ENCODE results near the gene LARGE1.

Gene LARGE1

GRCh38 chr22:33535937-33536875 is 384.1 kb downstream of the LARGE1 start:
- Histone ChIP-seq H3K27ac (ENCODE audit: low read depth, low read length) (no peak overlapping the region), H3K27me3 (ENCODE audit: control insufficient read depth in 1 of 2, insufficient read depth in 2 of 2, low read length in 2 of 2) (no peaks in the 10 kb centered on the region), H3K4me3 (ENCODE audit: low read depth in 1 of 2, low read length in 2 of 2) (no peak overlapping the region), H3K36me3 (ENCODE audit: control insufficient read depth in 1 of 2, insufficient read depth in 2 of 2, low read length in 2 of 2) (no peaks in the 10 kb centered on the region), H3K4me1 (ENCODE audit: control insufficient read depth in 1 of 2, insufficient read depth in 2 of 2, low read length in 2 of 2) (peaks cover 6 to 13% of the 10 kb centered on the region in 2 donors), H3K9ac (ENCODE audit: low read depth in 1 of 2, low read length in 2 of 2) (no peak overlapping the region), H3K9me3 (ENCODE audit: control insufficient read depth in 1 of 2, low read length in 2 of 2) (no peaks in the 10 kb centered on the region)

DNA sequence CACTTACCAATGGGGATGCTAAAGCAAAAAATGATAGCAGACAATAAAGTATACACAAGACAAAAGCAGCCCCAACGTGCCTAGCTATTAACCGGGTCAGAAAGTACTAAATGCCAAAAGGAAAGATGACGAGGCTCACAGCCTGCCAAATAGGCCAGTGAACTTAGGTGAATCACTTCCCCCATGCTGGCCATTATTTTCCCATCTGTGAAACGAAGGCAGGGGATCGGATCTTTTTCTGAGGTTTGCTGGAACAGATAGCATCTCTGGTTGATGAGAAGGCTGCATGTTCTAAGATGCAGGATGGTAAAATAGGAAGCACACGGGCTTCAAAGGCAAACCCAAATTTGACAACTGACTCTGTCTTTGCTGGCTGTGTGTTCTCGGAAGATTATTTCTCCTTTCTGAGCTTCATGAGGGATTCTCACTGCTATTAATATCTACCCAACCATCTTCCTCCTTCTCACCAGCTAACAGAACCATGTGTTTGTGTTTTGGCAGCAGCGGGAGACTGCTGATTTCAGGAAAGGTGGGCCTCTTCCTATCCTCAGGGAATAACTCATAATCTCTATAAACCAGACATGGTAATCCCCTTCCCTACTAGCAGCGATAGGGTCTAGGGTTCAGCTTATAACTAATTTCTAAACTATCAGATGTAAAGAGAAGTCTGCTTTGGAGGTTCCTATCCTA is 390.7 kb downstream of the LARGE1 start:
- H3K4me3 ChIP-seq (ENCODE audit: low read depth in 1 of 2, low read length in 2 of 2) = no peak overlapping the region
- H3K36me3 ChIP-seq (ENCODE audit: control insufficient read depth in 1 of 2, insufficient read depth in 2 of 2, low read length in 2 of 2) = no peaks in the 10 kb centered on the region
- H3K9me3 ChIP-seq (ENCODE audit: control insufficient read depth in 1 of 2, low read length in 2 of 2) = no peaks in the 10 kb centered on the region
- no peaks in the 10 kb centered on the region for H3K27me3 ChIP-seq (ENCODE audit: control insufficient read depth in 1 of 2, insufficient read depth in 2 of 2, low read length in 2 of 2)
- no peaks in the 10 kb centered on the region for H3K4me1 ChIP-seq (ENCODE audit: control insufficient read depth in 1 of 2, insufficient read depth in 2 of 2, low read length in 2 of 2)
- no peak overlapping the region for H3K9ac ChIP-seq (ENCODE audit: low read depth in 1 of 2, low read length in 2 of 2)
- H3K27ac ChIP-seq (ENCODE audit: low read depth, low read length) = no peak overlapping the region

- Histone ChIP-seq H3K4me1 (ENCODE audit: control insufficient read depth in 1 of 2, insufficient read depth in 2 of 2, low read length in 2 of 2) (no peaks in the 10 kb centered on the region), H3K27ac (ENCODE audit: low read depth, low read length) (no peak overlapping the region), H3K27me3 (ENCODE audit: control insufficient read depth in 1 of 2, insufficient read depth in 2 of 2, low read length in 2 of 2) (no peaks in the 10 kb centered on the region), H3K9ac (ENCODE audit: low read depth in 1 of 2, low read length in 2 of 2) (no peak overlapping the region), H3K36me3 (ENCODE audit: control insufficient read depth in 1 of 2, insufficient read depth in 2 of 2, low read length in 2 of 2) (no peaks in the 10 kb centered on the region), H3K4me3 (ENCODE audit: low read depth in 1 of 2, low read length in 2 of 2) (no peak overlapping the region), H3K9me3 (ENCODE audit: control insufficient read depth in 1 of 2, low read length in 2 of 2) (no peaks in the 10 kb centered on the region)
Measured at GRCh38 chr22:33528183-33528582, 392.1 kb downstream of the LARGE1 start.

DNA sequence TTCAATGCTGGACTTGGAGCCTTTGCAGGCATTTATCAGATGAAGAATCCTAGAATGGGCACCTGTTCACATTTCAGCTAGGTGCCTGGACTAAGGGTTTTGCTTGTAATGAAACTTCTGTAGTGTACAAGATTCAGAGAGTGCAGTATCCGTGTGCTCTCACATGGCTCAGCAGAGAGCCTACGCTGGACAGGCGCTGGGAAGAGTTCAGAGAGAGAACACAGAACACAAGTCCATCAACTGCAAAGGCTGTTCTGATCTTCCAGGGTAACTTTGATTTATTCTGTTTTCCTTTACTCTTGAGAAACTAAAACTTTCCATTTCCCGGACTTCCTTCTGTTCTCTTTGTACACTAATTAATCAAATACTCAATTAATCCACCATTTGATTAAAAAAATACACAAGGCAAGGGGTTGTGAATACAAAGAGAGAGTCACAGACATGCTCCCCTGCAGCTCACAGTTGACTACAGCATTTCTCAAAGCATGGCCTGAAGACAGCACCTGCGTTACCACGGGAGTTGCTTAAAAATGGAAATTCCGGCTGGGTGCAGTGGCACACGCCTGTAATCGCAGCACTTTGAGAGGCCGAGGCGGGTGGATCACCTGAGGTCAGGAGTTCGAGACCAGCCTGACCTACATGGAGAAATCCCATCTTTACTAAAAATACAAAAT is 393.7 kb downstream of the LARGE1 start:
- Histone ChIP-seq H3K4me1 (ENCODE audit: control insufficient read depth in 1 of 2, insufficient read depth in 2 of 2, low read length in 2 of 2) (no peaks in the 10 kb centered on the region), H3K9me3 (ENCODE audit: control insufficient read depth in 1 of 2, low read length in 2 of 2) (no peaks in the 10 kb centered on the region), H3K36me3 (ENCODE audit: control insufficient read depth in 1 of 2, insufficient read depth in 2 of 2, low read length in 2 of 2) (no peaks in the 10 kb centered on the region), H3K9ac (ENCODE audit: low read depth in 1 of 2, low read length in 2 of 2) (no peak overlapping the region), H3K27me3 (ENCODE audit: control insufficient read depth in 1 of 2, insufficient read depth in 2 of 2, low read length in 2 of 2) (no peaks in the 10 kb centered on the region), H3K4me3 (ENCODE audit: low read depth in 1 of 2, low read length in 2 of 2) (no peak overlapping the region), H3K27ac (ENCODE audit: low read depth, low read length) (no peak overlapping the region)

DNA sequence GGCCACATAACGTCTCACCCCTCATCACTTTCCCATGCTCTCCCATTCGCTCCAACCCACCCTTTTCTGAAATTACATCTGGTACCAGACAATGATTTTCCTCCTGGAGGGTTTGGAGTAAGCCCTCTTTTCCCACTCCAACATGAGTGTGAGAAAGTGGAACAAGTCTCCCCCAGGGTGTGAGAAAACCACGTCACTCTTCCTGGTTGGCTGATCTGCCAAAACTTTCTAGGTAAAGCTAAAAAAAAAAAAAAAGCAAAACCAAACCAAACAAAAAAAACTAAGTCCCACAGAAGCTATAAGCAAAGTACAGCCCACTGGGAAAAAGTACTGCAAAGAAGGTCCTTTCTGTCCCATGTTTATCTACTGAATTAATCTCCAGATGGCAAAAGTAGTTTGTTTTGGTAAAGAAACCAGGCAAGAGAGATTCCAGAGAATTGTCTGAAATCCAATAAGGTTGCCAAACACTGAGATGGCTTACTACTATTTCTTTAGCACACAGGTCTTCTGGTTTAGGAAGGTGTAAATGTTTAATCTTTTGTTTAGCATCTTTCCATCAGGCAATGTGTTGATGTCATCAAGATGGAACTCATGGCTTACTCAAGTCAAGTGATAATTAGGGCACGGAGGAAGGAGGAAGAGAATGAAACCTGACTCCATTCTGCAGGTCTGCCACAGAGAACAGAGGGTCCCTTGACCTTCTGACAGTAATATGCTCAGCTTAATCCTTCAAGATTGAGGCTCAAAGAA is 395.6 kb downstream of the LARGE1 start:
- H3K4me1 ChIP-seq (ENCODE audit: control insufficient read depth in 1 of 2, insufficient read depth in 2 of 2, low read length in 2 of 2) = no peaks in the 10 kb centered on the region
- no peaks in the 10 kb centered on the region for H3K36me3 ChIP-seq (ENCODE audit: control insufficient read depth in 1 of 2, insufficient read depth in 2 of 2, low read length in 2 of 2)
- no peak overlapping the region for H3K9ac ChIP-seq (ENCODE audit: low read depth in 1 of 2, low read length in 2 of 2)
- H3K27ac ChIP-seq (ENCODE audit: low read depth, low read length) = no peak overlapping the region
- H3K27me3 ChIP-seq (ENCODE audit: control insufficient read depth in 1 of 2, insufficient read depth in 2 of 2, low read length in 2 of 2) = no peaks in the 10 kb centered on the region
- peaks cover 0 to 5% of the 10 kb centered on the region in 2 donors for H3K9me3 ChIP-seq (ENCODE audit: control insufficient read depth in 1 of 2, low read length in 2 of 2)
- H3K4me3 ChIP-seq (ENCODE audit: low read depth in 1 of 2, low read length in 2 of 2) = no peak overlapping the region

DNA sequence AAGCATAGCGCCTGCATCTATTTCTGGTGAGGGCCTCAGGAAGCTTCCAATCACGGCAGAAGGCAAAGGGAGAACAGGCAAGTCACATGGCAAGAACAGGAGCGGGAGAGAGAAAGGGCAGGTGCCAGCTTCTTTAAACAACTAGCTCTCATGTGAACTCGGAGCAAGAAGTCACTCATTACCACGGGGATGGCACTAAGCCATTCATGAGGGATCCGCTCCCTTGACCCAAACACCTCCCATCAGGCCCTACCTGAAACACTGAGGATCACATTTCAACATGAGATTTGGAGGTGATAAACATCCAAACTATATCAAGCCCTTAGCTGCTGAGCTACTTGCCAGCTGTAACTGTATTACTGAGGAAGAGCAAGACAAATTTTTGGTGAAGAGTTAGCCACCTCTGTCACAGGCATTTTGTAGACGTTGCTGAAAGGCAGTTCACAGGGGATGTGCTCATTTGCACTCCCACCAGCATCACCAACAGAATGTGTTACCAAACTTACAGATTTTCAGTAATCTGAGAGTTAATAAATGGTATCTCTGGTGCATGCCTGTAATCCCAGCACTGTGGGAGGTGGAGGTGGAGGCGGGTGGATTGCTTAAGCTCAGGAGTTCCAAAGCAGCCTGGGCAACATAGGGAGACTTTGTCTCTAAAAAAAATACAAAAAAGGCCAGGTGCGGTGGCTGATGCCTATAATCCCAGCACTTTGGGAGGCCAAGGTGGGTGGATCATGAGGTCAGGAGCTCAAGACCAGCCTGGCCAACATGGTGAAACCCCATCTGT is 398.2 kb downstream of the LARGE1 start:
- no peaks in the 10 kb centered on the region for H3K27me3 ChIP-seq (ENCODE audit: control insufficient read depth in 1 of 2, insufficient read depth in 2 of 2, low read length in 2 of 2)
- H3K27ac ChIP-seq (ENCODE audit: low read depth, low read length) = no peak overlapping the region
- H3K36me3 ChIP-seq (ENCODE audit: control insufficient read depth in 1 of 2, insufficient read depth in 2 of 2, low read length in 2 of 2) = no peaks in the 10 kb centered on the region
- peaks cover 0 to 5% of the 10 kb centered on the region in 2 donors for H3K9me3 ChIP-seq (ENCODE audit: control insufficient read depth in 1 of 2, low read length in 2 of 2)
- no peaks in the 10 kb centered on the region for H3K4me1 ChIP-seq (ENCODE audit: control insufficient read depth in 1 of 2, insufficient read depth in 2 of 2, low read length in 2 of 2)
- H3K4me3 ChIP-seq (ENCODE audit: low read depth in 1 of 2, low read length in 2 of 2) = no peak overlapping the region
- H3K9ac ChIP-seq (ENCODE audit: low read depth in 1 of 2, low read length in 2 of 2) = no peak overlapping the region

GRCh38 chr22:33520904-33521780 is 399.1 kb downstream of the LARGE1 start:
- Histone ChIP-seq H3K9ac (ENCODE audit: low read depth in 1 of 2, low read length in 2 of 2) (no peak overlapping the region), H3K4me3 (ENCODE audit: low read depth in 1 of 2, low read length in 2 of 2) (no peak overlapping the region), H3K9me3 (ENCODE audit: control insufficient read depth in 1 of 2, low read length in 2 of 2) (peaks cover 0 to 5% of the 10 kb centered on the region in 2 donors), H3K4me1 (ENCODE audit: control insufficient read depth in 1 of 2, insufficient read depth in 2 of 2, low read length in 2 of 2) (no peaks in the 10 kb centered on the region), H3K36me3 (ENCODE audit: control insufficient read depth in 1 of 2, insufficient read depth in 2 of 2, low read length in 2 of 2) (no peaks in the 10 kb centered on the region), H3K27me3 (ENCODE audit: control insufficient read depth in 1 of 2, insufficient read depth in 2 of 2, low read length in 2 of 2) (no peaks in the 10 kb centered on the region), H3K27ac (ENCODE audit: low read depth, low read length) (no peak overlapping the region)

- Histone ChIP-seq H3K4me3 (ENCODE audit: low read depth in 1 of 2, low read length in 2 of 2) (no peak overlapping the region), H3K4me1 (ENCODE audit: control insufficient read depth in 1 of 2, insufficient read depth in 2 of 2, low read length in 2 of 2) (no peaks in the 10 kb centered on the region), H3K27me3 (ENCODE audit: control insufficient read depth in 1 of 2, insufficient read depth in 2 of 2, low read length in 2 of 2) (no peaks in the 10 kb centered on the region), H3K36me3 (ENCODE audit: control insufficient read depth in 1 of 2, insufficient read depth in 2 of 2, low read length in 2 of 2) (no peaks in the 10 kb centered on the region), H3K27ac (ENCODE audit: low read depth, low read length) (no peak overlapping the region), H3K9ac (ENCODE audit: low read depth in 1 of 2, low read length in 2 of 2) (no peak overlapping the region), H3K9me3 (ENCODE audit: control insufficient read depth in 1 of 2, low read length in 2 of 2) (peaks cover 0 to 5% of the 10 kb centered on the region in 2 donors)
Measured at GRCh38 chr22:33519974-33520903, 400.0 kb downstream of the LARGE1 start.

All from duodenal mucosa (tissue), 2 donors.